Occipital lobe (tissue), 2 donors: ENCODE measurements around the gene PPM1L. TPM values are rescaled to one million over a fixed set of nuclear protein-coding genes. Genes with fewer than 3 reads are reported as not detected.
"Not testable (repeated sequence)": the region's sequence is repeated elsewhere in the genome, so short reads cannot be mapped to it uniquely, and the experiment has no call there.

Experiments used
- DNase-seq: peaks from one replicate; lab custom pipeline; 2025; lab: John Stamatoyannopoulos, UW
- total RNA-seq: library from RNA; depleted of rRNA; stranded (reverse); fragments of >200 nt; gene quantifications from one replicate; pipeline ENCODE4 v1.2.3, GENCODE V29; 2014

PPM1L gene
- total RNA-seq, 1 donor from 2014 or later: 90.3 TPM

DNA sequence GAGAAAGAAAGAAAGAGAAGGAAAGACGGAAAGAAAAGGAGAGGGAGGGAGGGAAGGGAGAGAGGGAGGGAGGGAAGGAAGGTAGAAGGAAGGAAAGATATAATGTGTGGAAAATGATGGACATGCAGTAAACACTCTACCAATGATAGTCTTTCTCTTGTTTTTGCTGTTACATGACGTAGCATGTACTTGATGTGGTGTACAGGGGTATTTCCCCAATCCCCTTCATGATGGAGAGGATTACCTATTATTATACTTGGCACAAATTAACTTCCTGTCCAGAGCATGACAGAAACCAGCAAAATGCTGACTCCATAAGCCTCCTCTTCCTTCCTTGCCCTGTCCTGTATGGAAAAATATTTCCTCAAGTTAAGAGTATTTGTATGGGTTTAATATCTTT is 224.7 kb downstream of the PPM1L start:
- no peak for DNase-seq

DNA sequence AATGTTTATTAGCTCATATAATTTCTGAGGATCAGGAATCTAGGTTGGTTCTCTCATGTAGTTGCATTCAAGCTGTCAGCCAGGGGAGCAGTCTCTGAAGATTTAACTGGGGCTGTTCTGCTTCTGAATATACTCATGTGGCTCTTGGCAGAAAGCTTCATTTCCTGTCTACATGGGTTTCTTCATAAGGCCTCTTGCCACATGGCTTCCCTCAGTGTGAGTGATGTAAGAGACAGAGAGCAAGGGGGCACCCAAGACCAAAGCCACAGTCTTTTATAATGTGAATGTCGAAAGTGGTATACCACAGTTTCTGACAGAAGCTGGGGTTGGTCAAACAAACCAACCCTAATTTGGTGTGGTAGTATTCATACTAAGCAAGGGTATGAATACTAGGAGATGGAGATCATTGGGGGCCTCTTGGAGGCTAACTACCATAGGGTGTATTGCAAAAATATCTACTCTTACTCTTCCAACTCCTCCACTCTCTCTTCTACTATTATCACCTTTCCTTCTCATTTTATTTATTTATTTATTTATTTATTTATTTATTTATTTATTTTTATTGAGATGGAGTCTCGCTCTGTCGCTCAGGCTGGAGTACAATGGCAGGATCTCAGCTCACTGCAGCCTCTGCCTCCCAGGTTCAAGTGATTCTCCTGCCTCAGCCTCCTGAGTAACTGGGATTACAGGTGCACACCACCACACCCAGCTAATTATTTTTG is 225.3 kb downstream of the PPM1L start:
- DNase-seq: no peak

DNA sequence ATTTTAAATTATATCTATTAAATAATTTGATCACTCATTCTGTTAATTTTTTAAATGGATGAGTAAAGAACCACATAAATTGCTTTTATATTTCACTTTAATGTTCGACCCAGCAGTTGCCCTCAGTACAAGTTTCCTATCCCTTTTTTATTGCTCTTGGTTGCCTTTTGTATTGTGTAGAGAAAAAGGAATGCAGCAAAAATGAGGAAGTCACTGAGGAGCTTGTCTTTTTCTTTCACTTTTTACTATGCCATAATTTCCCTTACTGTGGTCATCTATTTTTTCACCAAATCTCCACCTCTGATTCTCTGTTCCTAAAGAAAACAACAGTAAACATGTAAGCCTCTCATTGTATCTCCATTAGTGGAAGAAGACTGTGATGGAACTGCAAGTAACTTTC is 226.5 kb downstream of the PPM1L start:
- DNase-seq: no peak

DNA sequence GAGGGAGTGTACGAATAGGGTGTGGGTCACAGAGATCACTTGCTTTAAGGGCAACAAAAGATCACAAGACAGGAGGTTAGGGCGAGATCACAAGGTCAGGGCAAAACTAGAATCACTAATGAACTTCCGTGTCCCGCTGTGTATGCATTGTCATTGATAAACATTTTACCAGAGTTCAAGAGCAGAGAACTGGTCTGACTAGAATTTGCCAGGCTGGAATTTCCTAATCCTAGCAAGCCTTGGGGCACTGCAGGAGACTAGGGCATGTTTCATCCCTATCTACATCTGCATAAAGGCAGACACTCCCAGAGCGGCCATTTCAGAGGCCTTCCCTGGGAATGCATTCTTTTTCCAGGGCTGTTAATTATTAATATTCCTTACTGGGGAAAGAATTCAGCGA is 227.9 kb downstream of the PPM1L start:
- DNase-seq: not testable (repeated sequence)

- DNase-seq: no peak
These were observed 230.0 kb downstream of the PPM1L start for GRCh38 chr3:160986069-160986468.

- DNase-seq: no peak
These were observed 232.2 kb downstream of the PPM1L start for GRCh38 chr3:160987982-160988964.

DNA sequence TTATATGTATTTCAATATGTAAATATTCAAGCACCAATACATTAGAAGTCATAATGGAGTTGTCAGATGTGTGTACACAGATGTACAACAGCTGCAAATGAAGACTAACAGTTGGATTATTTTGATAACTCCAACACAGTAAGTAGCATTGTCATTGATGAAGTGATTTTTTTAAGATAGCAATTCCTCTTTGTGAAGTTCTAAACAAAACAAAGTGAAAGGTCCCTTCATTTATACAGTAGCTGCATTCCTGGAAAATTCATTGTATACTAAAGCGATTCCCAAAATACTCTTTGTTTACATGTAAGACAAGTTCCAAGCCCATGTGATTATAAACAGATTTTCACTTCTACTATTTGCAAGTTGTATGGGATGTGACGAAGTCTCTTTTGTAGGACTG is 234.4 kb downstream of the PPM1L start:
- DNase-seq: no peak

- DNase-seq: no peak
These were observed 236.7 kb downstream of the PPM1L start for GRCh38 chr3:160992712-160993111.

- no peak for DNase-seq
These were observed 240.8 kb downstream of the PPM1L start for GRCh38 chr3:160996811-160997210.

DNA sequence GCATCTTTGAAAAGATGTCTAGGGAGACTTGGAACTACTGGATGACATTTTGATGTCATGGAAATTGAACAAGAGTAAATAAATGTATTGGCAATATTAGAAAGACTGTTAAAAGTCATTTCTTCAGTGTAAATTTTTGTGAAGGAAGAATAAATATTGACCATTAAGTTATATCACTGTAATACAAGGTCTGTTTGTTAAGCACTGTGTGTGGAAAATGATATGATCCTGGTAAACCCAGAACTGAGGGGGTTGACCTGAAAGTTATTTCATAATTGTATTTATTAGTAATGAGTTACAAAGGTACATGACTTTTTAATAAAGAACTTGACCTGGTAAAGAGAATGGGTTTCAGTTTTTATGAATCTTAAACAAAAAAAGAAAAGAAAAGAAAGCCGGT is 242.6 kb downstream of the PPM1L start:
- DNase-seq: no peak

- DNase-seq: no peak
These were observed 243.2 kb downstream of the PPM1L start for GRCh38 chr3:160999274-160999673.

DNA sequence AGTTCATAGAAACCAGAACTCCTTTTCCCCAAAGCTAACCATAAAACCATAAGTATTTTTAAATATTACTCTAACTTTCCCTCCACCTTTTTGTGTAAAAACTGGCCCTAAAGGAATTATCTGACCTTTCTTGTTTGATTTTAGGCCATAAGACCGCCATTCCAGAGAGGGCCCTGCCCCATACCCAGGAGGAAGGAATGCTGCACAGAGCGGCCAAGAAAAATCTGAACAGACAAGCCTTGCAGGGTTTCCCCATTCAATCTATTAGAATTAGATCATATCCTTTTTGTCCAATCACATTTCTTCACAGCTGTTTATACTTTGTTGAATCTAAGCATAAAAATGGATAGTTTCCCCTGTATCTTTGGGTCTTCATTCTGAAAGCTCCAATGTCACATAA is 252.1 kb downstream of the PPM1L start:
- DNase-seq: no peak

DNA sequence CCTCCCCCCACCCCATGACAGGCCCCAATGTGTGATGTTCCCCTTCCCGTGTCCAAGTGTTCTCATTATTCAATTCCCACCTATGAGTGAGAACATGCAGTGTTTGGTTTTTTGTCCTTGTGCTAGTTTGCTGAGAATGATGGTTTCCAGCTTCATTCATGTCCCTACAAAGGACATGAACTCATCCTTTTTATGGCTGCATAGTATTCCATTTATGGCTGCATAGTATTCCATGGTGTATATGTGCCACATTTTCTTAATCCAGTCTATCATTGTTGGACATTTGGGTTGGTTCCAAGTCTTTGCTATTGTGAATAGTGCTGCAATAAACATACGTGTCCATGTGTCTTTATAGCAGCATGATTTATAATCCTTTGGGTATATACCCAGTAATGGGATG is 254.1 kb downstream of the PPM1L start:
- DNase-seq: not testable (repeated sequence)

- no peak for DNase-seq
These were observed 259.1 kb downstream of the PPM1L start for GRCh38 chr3:161014843-161015749.

- DNase-seq: no peak
These were observed 260.6 kb downstream of the PPM1L start for GRCh38 chr3:161016417-161017313.

- DNase-seq: no peak
These were observed 261.9 kb downstream of the PPM1L start for GRCh38 chr3:161017971-161018370.

DNA sequence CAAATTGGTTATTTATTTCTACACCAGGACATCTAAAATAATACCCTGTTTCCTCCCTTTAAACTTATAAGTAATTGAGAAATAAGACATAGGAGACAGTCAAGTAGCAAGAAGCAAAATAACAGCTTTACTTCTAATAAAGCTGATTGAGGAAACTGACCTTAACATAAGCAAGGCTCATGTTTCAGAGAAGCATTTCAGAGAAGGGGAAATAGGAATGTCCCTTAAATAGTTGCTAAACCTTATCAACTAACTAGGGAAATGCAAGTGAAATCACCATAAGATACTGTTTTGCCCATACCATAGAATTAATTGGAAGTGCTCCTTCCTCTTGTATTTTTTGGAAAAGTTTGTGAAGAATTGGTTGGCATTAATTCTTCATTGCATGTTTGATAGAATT is 264.2 kb downstream of the PPM1L start:
- no peak for DNase-seq

DNA sequence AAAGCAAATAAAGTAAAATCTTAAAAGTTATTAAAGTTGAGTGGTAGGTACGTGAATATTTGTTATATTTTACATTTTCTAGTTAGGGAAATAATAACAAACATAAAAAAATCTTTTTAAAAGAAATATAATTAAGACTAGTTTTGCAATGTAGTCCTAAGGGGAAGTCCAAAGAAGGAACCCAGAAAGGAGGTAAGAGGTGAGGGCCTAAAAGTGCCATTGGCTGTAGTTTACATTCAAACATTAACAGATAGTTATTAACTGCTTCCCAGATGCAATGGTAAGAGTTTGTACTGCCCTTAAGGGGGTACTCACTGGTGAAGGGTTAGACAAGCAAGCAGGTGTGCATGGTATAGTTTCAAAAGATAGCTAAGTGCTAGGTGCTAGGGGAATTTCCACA is 269.9 kb downstream of the PPM1L start:
- no peak for DNase-seq

DNA sequence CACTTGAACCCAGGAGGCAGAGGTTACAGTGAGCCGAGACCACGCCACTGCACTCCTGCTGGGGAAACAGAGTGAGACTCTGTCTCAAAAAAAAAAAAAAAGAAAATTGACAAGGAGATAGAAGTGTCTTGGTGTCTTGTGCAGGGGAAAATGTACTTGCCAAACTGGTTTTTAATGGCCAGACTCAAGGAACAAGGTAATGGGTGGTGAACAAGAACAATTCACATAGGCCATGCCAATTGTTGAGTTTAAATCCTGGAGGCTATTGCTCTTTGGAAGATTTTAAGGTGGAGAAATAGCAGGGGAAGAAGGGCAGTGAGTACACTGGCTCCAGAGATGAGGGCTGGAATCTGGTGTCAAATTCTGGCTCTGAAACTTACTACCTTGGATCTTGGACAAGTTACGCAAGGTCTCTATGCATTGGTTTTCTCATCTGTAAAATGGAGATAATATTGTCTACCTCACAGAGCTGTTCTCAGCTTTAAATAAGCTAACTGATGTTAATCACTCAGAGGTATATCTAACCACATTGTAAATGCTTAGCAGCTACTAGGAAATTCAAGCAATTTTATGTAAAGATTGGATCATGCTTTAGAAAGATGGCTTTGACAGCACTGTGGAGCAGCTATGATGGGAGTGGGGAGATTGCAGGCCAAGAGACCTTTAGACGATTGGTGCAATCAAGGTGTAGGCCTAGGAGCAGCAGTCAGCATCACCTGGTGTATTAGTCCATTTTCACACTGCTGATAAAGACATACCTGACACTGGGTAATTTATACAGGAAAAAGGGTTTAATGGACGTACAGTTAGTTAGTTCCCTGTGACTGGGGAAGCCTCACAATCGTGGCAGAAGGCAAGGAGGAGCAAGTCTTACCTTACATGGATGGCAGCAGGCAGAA is 270.8 kb downstream of the PPM1L start:
- no peak for DNase-seq
